ENCODE data around the gene PLA2G4A. TPM values are rescaled to one million over a fixed set of nuclear protein-coding genes. Genes with fewer than 3 reads are reported as not detected.

PLA2G4A gene
- polyA plus RNA-seq, 1 donor = 7.9 TPM

- no peak for DNase-seq
These were observed 148.7 kb downstream of the PLA2G4A start for GRCh38 chr1:186977266-186977957.

GRCh38 chr1:186978596-186979556 lies 150.1 kb downstream of the PLA2G4A start:
- no peak for DNase-seq

- no peak for DNase-seq
These were observed 151.7 kb downstream of the PLA2G4A start for GRCh38 chr1:186980400-186980799.

GRCh38 chr1:186982116-186982515 lies 153.4 kb downstream of the PLA2G4A start:
- DNase-seq = no peak

DNA sequence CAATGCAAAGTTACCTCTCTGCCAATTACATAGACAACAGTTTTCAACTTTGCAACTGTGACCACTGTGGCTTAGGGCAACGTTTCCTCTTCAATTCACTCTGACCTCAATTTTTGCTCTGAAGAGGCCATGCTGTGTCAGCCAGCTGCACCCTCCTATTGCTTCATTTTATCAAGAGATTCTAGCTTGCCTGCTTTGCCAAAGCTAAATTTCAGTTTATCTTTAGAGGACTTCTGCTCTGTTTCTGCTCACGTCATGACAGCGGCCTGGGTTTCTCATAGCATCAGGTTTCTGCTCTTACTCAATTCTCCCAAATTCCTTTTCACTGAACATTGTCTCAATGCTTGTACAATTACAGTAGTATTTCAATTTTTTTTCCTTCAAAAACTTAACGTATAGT lies 154.6 kb downstream of the PLA2G4A start:
- no peak for DNase-seq

DNA sequence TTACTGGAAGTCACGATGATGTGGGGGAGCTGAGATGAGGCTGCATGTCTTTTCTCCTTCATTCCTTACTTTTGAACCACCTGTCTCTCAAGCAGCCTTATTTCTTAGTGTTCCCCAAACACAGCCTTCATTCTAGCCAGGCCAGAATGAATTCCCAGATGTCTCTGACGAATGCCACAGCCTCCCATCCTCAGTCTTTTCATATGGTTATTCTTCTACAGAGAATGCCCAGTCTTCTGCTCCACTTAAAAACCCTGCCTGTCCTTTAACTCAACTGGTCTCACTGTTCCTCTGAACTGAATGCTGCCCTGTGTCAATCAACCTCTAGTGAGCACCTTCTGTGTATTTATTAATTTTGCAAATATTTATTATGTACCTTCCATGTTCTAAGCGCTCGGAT lies 156.2 kb downstream of the PLA2G4A start:
- no peak for DNase-seq

- peak; percentile 56 for DNase-seq
These were observed 157.2 kb downstream of the PLA2G4A start for GRCh38 chr1:186985889-186986491.

DNA sequence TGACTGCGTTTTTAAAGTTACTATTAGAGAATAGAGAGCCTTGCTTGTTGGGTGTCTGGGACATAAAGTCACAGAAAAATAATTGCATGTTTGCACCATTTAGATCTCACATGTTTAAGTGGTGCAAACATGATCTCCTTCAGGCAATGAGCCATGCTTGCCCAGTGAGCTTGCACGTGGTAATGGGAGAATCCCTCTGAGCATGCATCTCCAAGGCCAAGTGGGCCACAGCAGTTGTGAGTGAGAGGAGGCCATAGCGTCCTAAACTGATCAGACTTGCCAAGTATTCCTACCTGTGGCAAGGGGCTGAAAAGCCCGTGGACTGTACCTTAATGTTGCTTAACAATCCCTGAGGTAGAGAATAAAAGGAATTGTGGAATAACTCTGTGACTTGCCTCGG lies 158.3 kb downstream of the PLA2G4A start:
- DNase-seq = no peak

DNA sequence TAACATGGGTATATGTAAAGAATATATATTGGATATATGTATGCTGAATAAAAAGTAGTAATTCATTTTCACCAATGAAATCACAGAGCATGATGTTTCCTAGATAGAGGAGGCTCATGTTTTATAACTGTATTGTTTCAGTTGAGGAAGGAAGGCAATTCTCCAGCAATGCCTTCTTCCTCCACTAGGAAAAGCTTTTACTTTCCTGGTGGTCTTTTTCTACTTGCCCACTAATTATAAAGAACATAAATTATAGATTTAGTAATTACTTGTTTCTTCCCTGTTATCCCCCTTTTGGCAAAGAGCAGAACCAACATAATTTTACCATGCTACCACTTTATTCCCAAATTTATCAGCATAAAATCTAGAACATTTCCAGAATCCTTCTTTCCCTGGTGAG lies 159.0 kb downstream of the PLA2G4A start:
- no peak for DNase-seq

GRCh38 chr1:186993996-186994395 lies 165.2 kb downstream of the PLA2G4A start:
- DNase-seq = no peak

GRCh38 chr1:186994897-186995296 lies 166.1 kb downstream of the PLA2G4A start:
- no peak for DNase-seq

DNA sequence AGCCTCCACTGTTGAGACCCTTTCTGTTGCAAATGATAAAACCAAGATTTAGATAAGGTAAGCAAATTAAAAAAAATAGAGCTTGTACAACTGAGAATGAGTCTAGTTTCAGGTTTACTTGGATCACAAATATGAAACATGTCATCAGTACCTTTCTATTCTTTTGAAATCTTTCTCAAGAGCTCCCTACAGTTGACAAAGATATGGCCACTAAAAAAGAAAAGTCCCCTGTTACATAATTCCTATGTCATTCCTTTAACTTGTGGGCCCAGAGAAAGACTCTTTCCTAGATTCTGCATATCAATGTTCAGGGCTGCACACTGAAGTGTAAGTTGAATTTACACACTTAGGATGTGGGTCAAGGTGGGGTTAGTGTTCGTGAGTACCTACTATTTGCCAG lies 168.1 kb downstream of the PLA2G4A start:
- no peak for DNase-seq

DNA sequence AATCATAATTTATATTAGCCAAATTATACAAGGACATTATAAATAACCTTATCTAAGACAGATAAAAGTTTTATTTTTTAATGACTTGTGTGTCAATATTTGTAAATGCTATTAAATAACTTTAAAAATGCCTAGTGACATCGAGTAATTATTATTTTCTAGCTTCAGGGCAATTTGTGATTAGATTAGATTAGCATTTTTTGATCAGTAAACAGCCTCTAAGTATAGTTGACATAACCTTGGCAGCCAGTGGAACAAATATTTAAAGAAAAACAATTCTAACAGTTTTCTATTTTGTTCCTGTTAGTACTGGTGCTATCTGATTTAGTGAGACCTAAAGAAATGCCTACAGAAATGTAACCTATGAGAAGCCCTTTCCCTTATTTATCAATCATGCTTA lies 169.1 kb downstream of the PLA2G4A start:
- DNase-seq = no peak

GRCh38 chr1:186999506-186999905 lies 170.8 kb downstream of the PLA2G4A start:
- DNase-seq = no peak

DNA sequence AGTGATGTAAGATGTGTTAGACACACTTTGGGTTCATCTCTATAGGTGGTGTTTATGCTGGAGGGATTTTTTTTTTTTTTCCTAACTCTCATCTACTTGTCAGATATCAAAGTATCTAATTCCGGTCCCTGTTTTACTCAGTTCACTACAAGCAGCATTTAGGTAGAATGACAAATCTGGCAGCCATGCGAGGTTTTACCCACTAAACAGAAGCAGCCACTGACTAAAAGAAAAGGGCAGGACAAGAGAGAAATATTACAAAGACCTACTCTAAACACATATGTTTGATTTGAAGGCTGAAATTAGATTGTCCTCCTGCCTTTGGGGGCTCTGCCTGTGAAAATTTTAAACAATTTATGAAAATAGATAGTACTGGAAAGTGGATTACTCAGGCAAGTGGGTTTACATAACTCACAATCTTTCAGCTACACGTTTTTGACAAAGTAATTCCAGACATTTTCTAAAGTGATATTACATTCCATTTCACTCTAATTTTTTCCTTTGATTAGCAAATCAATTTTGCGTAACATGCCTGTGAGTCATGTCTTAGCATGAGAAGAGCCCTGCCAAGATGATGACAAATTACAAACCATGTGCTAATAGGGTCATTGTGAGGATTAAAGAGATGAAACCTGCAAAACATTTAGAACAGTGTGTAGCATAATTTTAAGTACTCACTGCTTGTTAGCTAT lies 172.6 kb downstream of the PLA2G4A start:
- no peak for DNase-seq

GRCh38 chr1:187003353-187003752 lies 174.6 kb downstream of the PLA2G4A start:
- no peak for DNase-seq

GRCh38 chr1:187006896-187007295 lies 178.1 kb downstream of the PLA2G4A start:
- no peak for DNase-seq

GRCh38 chr1:187009320-187009719 lies 180.6 kb downstream of the PLA2G4A start:
- DNase-seq = no peak

GRCh38 chr1:187010571-187011309 lies 182.0 kb downstream of the PLA2G4A start:
- no peak for DNase-seq

GRCh38 chr1:187013582-187014200 lies 184.9 kb downstream of the PLA2G4A start:
- DNase-seq = no peak

DNA sequence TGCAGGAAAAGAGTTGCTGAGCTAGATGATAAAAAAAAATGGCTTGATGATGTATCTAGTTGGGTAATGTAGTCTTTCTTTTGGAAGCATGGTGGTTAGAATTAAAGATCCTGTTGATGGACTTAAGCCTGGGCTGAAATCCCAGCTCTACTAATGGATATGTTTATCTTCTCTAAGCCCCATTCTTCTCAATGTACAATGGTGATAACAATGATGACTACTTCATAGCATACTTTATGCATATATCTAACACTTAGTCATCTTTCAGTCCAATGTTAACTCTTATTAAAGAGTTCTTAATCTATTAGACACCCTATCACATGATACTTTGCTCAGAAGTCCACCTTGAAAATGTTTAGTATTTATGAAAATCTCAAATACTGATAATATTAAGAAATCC lies 189.5 kb downstream of the PLA2G4A start:
- no peak for DNase-seq

Measured in left kidney (tissue), 2 donors.